ENCODE data around the gene ZSWIM6. TPM values are rescaled to one million over a fixed set of nuclear protein-coding genes. Genes with fewer than 3 reads are reported as not detected.

The ZSWIM6 gene
- total RNA-seq, 6 experiments from 2014 or later, result 9.7 to 13.5 (median 11.7) TPM

DNA sequence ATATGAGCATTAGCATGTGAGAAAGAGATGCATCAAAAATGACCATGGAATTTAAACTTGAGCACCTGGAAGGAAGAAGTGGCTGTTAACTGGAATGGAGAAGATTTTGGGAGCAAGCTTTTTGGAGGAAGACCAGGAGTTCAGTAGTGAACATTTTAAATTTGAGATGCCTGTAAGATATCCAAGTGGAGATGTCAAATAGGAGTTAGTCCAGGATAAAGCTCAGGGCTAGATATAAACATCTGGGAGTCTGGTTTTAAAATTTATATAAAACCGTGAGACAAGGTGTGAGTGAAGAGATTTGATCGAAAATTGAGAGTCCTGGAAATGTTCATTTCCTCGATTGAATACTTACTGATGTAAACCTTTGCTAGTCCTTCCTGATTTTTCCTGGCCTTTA is 217.5 kb downstream of the ZSWIM6 start:
- no peaks in the 10 kb centered on the region for H3K4me1 Mint-ChIP-seq (ENCODE audit: low read depth)
- no peak overlapping the region for H3K4me3 Mint-ChIP-seq
- DNase-seq, result no peak
- TF ChIP-seq, protein P1, sequence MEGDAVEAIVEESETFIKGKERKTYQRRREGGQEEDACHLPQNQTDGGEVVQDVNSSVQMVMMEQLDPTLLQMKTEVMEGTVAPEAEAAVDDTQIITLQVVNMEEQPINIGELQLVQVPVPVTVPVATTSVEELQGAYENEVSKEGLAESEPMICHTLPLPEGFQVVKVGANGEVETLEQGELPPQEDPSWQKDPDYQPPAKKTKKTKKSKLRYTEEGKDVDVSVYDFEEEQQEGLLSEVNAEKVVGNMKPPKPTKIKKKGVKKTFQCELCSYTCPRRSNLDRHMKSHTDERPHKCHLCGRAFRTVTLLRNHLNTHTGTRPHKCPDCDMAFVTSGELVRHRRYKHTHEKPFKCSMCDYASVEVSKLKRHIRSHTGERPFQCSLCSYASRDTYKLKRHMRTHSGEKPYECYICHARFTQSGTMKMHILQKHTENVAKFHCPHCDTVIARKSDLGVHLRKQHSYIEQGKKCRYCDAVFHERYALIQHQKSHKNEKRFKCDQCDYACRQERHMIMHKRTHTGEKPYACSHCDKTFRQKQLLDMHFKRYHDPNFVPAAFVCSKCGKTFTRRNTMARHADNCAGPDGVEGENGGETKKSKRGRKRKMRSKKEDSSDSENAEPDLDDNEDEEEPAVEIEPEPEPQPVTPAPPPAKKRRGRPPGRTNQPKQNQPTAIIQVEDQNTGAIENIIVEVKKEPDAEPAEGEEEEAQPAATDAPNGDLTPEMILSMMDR (IDR thresholded peaks at IDR 0.05), result no peak
- no peaks in the 10 kb centered on the region for H3K9me3 Mint-ChIP-seq
- no peak overlapping the region for H3K27ac Mint-ChIP-seq
- peaks cover 17% of the 10 kb centered on the region for H3K36me3 Mint-ChIP-seq (ENCODE audit: low read depth)
- peaks cover 3% of the 10 kb centered on the region; the same call in 1 of the 2 replicates for H3K27me3 Mint-ChIP-seq (ENCODE audit: insufficient read depth)

- TF ChIP-seq, protein P1 (IDR thresholded peaks at IDR 0.05), result no peak
- H3K27ac Mint-ChIP-seq, result no peak overlapping the region
- H3K4me1 Mint-ChIP-seq (ENCODE audit: low read depth), result no peaks in the 10 kb centered on the region
- H3K9me3 Mint-ChIP-seq, result no peaks in the 10 kb centered on the region; the same call in 1 of the 2 replicates
- no peak for DNase-seq
- H3K27me3 Mint-ChIP-seq (ENCODE audit: insufficient read depth), result peaks cover 3% of the 10 kb centered on the region; the same call in 1 of the 2 replicates
- peaks cover 14% of the 10 kb centered on the region for H3K36me3 Mint-ChIP-seq (ENCODE audit: low read depth)
- no peak overlapping the region for H3K4me3 Mint-ChIP-seq
Observed at GRCh38 chr5:61551637-61552313, 219.7 kb downstream of the ZSWIM6 start.

- Mint-ChIP-seq H3K27ac (no peak overlapping the region), H3K4me3 (no peak overlapping the region), H3K27me3 (ENCODE audit: insufficient read depth) (peaks cover 14% of the 10 kb centered on the region), H3K4me1 (ENCODE audit: low read depth) (no peaks in the 10 kb centered on the region; the same call in 1 of the 2 replicates), H3K9me3 (no peaks in the 10 kb centered on the region; the same call in 1 of the 2 replicates), H3K36me3 (ENCODE audit: low read depth) (peaks cover 5% of the 10 kb centered on the region; the same call in 1 of the 2 replicates)
- DNase-seq, result no peak
- TF ChIP-seq, protein P1 (IDR thresholded peaks at IDR 0.05), result no peak
Observed at GRCh38 chr5:61559146-61559545, 227.1 kb downstream of the ZSWIM6 start.

DNA sequence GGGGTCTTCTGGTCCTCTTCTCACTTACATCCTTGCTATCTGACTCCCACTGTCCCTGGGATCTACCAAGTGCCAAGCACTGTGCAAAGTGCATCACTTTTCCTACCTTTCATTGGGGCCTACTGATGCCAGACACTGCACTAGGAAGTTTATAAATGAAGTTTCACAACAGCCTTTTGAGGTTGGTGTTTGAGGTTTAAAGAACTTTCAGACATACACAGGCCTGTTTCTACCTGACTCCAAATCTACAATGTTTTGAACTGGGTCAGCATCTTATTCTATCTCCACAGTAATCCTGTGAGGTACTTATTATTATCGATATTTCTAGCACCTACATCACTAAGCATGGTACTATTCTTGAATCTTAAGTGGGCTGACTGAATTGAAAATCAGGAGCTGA is 227.7 kb downstream of the ZSWIM6 start:
- Mint-ChIP-seq H3K27ac (no peak overlapping the region), H3K4me3 (no peak overlapping the region), H3K36me3 (ENCODE audit: low read depth) (peaks cover 5% of the 10 kb centered on the region; the same call in 1 of the 2 replicates), H3K4me1 (ENCODE audit: low read depth) (no peaks in the 10 kb centered on the region; the same call in 1 of the 2 replicates), H3K9me3 (no peaks in the 10 kb centered on the region; the same call in 1 of the 2 replicates), H3K27me3 (ENCODE audit: insufficient read depth) (peaks cover 14% of the 10 kb centered on the region)
- TF ChIP-seq, protein P1 (IDR thresholded peaks at IDR 0.05), result no peak
- DNase-seq, result no peak

DNA sequence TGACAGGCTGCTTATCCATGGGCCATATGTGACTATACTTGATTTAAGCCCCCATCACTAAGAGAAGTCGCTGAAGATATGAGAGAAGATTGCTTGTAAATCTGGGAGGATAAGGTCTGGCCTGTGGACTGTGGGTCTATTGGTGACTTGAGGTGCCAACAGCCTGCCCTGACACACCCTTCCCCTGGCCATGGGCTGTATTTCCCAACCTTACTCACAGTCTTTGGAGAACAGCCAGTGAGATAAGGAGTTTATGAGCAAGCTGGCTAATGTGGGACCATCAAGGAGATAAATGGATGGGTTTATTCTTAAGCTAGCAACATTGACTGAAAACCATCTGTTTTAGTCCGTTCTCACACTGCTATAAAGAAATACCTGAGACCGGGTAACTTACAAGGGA is 231.3 kb downstream of the ZSWIM6 start:
- no peak for DNase-seq

More for the DNA sequence above, 231.3 kb downstream of the ZSWIM6 start:
- Mint-ChIP-seq H3K9me3 (no peaks in the 10 kb centered on the region; the same call in 1 of the 2 replicates), H3K27me3 (ENCODE audit: insufficient read depth) (peaks cover 18% of the 10 kb centered on the region), H3K4me1 (ENCODE audit: low read depth) (no peaks in the 10 kb centered on the region; the same call in 1 of the 2 replicates), H3K4me3 (no peak overlapping the region), H3K27ac (no peak overlapping the region), H3K36me3 (ENCODE audit: low read depth) (peaks cover 4% of the 10 kb centered on the region; the same call in 1 of the 2 replicates)
- TF ChIP-seq, protein P1 (IDR thresholded peaks at IDR 0.05), result no peak
